ENCODE measurements around the gene SLC5A2.

Gene SLC5A2

DNA sequence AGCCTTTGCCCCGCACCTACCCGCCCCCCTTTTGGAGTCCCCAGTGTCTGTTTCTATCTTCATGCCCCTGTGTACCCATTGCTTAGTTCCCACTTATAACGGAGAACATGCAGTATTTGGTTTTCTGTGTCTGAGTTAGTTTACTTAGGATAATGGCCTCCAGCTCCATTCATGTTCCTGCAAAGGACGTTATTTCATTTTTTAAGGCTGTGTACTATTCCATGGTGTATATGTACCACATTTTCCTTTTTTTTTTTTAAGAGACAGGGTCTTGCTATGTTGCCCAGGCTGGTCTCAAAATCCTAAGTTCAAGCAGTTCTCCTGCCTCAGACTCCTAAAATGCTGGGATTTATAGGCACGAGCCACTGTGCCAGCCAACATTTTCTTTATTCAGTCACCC is 15.1 kb upstream of the SLC5A2 start:
- H3K4me3 ChIP-seq: no peak overlapping the region
- DNase-seq (ENCODE audit: low spot score): no peak
- H3K27ac ChIP-seq: no peak overlapping the region
- TF ChIP-seq, protein P1, sequence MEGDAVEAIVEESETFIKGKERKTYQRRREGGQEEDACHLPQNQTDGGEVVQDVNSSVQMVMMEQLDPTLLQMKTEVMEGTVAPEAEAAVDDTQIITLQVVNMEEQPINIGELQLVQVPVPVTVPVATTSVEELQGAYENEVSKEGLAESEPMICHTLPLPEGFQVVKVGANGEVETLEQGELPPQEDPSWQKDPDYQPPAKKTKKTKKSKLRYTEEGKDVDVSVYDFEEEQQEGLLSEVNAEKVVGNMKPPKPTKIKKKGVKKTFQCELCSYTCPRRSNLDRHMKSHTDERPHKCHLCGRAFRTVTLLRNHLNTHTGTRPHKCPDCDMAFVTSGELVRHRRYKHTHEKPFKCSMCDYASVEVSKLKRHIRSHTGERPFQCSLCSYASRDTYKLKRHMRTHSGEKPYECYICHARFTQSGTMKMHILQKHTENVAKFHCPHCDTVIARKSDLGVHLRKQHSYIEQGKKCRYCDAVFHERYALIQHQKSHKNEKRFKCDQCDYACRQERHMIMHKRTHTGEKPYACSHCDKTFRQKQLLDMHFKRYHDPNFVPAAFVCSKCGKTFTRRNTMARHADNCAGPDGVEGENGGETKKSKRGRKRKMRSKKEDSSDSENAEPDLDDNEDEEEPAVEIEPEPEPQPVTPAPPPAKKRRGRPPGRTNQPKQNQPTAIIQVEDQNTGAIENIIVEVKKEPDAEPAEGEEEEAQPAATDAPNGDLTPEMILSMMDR (IDR thresholded peaks at IDR 0.05): no peak

DNA sequence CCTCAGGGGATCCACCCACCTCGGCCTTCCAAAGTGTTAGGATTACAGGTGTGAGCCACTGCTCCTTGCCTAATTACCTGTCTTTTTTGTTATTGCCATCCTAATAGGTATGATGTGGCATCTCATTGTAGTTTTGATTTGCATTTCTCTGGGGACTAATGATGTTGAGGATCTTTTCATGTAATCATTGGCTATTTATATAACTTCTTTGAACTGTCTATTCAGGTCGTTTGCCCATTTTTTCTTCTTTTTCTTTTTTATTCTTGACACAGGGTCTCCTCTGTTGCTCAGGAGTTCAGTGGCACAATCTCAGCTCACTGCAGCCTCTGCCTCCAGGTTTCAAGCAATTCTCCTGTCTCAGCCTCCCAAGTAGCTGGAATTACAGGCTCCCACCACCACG is 12.3 kb upstream of the SLC5A2 start:
- TF ChIP-seq, protein P1 (IDR thresholded peaks at IDR 0.05): no peak
- H3K4me3 ChIP-seq: peak overlapping the region; percentile 80
- DNase-seq (ENCODE audit: low spot score): no peak
- H3K27ac ChIP-seq: peak overlapping the region; percentile 78 to 97

DNA sequence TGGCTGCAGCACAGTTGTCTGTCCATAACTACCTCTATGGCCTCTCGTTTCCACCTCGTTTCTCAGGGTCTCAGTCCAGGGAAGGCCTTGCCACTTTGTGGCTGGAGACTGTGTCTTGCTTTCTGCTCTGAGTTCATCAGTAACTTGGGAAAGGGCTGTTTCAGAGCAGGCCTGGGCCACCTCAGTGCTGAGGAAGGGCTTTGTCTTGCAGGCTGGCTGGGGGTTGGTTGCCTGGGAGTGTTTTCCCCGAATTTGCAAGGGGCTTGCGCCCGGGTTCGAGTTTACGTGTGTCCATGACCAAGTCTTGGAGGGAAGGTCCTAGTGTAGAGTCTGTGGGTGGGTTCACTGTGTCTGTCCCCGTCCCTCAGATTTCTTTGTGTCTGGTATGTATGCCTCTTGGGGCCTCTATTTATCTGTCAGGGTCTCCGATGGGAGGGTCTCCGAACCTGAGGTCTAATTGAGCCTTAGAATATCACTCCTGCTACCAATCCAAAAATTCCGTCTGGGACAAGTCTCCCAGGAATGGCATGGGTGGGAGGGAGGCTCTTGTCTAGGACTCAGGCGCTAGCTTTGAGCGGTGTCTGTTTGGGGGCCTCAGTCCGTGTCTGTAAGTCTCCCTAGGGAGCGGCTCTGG is 11.6 kb upstream of the SLC5A2 start:
- TF ChIP-seq, protein P1 (IDR thresholded peaks at IDR 0.05): no peak
- H3K4me3 ChIP-seq: peak overlapping the region; percentile 80
- no peak for DNase-seq (ENCODE audit: low spot score)
- peak overlapping the region; percentile 78 to 97 for H3K27ac ChIP-seq

DNA sequence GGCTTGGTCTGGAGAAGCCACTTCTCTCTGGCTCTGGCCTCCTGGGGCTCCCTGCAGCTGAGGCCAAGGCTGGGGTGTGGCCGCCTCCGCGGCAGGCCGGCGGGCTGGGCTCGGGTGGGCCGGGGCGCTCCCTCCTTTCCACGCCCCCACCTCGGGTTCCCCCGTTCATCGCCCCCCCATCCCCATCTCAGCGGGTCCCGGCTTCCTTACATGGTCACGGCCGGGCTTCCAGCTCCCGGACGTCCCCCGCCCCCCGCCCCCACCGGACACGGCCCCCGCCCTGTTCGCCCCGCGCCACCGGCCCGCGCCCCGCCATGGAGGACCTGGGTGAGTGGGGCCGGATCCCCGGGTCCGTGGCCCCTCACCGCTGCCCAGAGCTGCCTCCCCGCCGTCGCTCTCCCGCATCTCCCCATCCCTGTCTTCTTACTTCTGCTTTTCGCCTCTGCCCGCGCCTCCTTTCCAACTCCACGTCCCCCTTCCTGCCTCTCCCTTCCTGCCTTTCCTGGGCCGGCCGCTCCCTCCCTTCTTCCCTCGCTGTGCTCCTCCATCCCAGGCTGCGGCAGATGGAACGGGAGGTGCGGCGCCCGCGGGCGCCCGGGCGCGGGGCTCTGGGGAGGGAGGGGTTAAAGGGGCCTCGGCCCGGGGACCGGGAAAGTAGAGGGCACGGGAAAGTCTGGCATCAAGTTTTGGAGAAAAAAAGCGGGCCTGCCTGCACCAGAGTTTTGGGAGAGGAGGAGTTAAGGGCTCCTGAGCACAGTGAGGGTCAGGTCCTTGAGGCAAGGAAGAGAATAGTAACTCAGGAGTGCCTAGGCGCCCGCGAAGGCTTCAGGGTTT is 10.8 kb upstream of the SLC5A2 start, which contains the start of gene TGFB1I1:
TSS of gene TGFB1I1 (plus strand) at position 278 of the 834 bp plus-strand sequence. CDS start at position 315, 37 bp downstream.
- H3K4me3 ChIP-seq: peak within 1 kb of the TSS; percentile 80
- TF ChIP-seq, protein P1 (IDR thresholded peaks at IDR 0.05): no peak
- peak; percentile 89 for DNase-seq (ENCODE audit: low spot score)
- H3K27ac ChIP-seq: peak within 1 kb of the TSS; percentile 78 to 97

DNA sequence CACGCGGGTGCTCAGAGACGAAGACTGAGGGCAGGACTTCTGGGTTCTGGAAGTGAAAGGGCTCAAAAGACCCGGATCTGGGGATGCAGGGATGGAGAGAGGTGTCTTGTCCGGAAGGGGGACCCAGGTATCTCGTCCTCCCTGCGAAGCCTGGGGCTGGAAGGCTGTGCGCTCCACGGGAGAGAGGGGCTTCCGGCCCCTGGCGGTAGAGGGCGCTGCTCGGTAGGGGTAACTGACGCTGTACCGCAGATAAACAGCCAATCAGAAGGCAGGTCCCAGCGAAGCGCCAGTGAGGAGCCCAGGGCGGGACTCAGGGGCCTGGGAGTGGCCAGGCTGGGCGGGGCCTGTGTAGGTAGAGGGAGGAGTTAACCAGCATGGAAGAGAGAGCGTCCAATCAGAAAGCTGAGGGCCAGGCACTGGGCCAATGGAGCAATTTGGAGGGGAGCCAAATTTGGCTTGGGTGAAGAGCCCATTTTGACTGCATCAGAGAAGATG is 10.2 kb upstream of the SLC5A2 start:
- peak overlapping the region; percentile 80 for H3K4me3 ChIP-seq
- peak; percentile 97 for DNase-seq (ENCODE audit: low spot score)
- TF ChIP-seq, protein P1 (IDR thresholded peaks at IDR 0.05): peak; percentile 73
- H3K27ac ChIP-seq: peak overlapping the region; percentile 78 to 97

DNA sequence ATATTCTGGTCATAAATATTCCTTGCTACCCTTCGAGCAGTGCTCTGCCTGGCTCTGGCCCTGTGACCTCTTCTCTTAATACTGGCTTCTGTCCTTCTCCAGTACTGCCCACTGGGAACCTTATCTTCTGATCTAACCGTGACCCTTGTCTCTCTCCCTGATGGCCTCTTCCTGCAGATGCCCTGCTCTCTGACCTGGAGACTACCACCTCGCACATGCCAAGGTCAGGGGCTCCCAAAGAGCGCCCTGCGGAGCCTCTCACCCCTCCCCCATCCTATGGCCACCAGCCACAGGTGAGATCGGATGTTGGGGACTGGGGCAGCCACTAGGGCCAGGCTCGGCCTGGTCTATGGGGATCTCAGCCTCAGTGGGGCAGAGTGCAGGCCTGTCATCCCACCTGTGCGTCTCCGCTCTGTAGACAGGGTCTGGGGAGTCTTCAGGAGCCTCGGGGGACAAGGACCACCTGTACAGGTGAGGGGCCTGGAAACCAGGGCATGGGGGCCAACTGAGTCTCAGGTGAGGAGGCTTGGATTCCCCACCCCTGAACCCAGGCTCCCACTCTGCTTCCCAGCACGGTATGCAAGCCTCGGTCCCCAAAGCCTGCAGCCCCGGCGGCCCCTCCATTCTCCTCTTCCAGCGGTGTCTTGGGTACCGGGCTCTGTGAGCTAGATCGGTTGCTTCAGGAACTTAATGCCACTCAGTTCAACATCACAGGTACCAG is 9.5 kb upstream of the SLC5A2 start:
- no peak for DNase-seq (ENCODE audit: low spot score)
- Histone ChIP-seq H3K4me3 (peak overlapping the region; percentile 80), H3K27ac (peak overlapping the region; percentile 78 to 97)
- TF ChIP-seq, protein P1 (IDR thresholded peaks at IDR 0.05): no peak
